GM12864 (cell line): ENCODE results near the gene PLOD3.

Source experiments
- DNase-seq: peaks from one replicate; pipeline ENCODE4 v3.0.0-alpha.2; 2011; ENCODE audit warnings: low read depth
- H3K4me3 ChIP-seq: 2 replicates; pipeline ENCODE4 v1.5.1; 2011; ENCODE audit warnings: mild to moderate bottlenecking, low read depth, low read length, control low read depth
- TF ChIP-seq, protein P1 (sequence below): IDR thresholded peaks from 2 replicates; pipeline ENCODE4 v1.5.1; 2011; ENCODE audit warnings: low read depth, mild to moderate bottlenecking, moderate library complexity, low read length, control low read depth, inconsistent platforms; ENCODE audit errors: missing control alignments

Gene PLOD3

GRCh38 chr7:101186844-101187428, 30.4 kb downstream of the PLOD3 start:
- TF ChIP-seq, protein P1, sequence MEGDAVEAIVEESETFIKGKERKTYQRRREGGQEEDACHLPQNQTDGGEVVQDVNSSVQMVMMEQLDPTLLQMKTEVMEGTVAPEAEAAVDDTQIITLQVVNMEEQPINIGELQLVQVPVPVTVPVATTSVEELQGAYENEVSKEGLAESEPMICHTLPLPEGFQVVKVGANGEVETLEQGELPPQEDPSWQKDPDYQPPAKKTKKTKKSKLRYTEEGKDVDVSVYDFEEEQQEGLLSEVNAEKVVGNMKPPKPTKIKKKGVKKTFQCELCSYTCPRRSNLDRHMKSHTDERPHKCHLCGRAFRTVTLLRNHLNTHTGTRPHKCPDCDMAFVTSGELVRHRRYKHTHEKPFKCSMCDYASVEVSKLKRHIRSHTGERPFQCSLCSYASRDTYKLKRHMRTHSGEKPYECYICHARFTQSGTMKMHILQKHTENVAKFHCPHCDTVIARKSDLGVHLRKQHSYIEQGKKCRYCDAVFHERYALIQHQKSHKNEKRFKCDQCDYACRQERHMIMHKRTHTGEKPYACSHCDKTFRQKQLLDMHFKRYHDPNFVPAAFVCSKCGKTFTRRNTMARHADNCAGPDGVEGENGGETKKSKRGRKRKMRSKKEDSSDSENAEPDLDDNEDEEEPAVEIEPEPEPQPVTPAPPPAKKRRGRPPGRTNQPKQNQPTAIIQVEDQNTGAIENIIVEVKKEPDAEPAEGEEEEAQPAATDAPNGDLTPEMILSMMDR, result no peak
- no peak overlapping the region for H3K4me3 ChIP-seq
- DNase-seq, result no peak

DNA sequence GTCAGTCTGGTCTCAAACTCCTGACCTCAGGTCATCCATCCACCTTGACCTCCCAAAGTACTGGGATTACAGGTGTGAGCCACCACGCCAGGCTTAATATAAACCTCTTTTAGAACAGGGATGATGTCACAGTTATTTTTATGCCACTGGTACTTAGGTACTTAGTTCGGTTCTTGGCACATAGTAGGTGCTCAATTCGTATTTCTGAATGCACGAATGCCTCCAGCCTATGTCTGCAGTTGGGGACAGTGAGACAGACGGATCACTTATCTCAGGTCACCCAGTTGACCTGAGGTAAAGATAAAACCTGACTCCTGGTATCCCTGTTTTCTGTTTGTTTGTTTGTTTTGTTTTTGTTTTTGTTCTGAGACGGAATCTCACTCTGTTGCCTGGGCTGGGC, 31.2 kb downstream of the PLOD3 start:
- TF ChIP-seq, protein P1, result no peak
- DNase-seq, result no peak
- H3K4me3 ChIP-seq, result no peak overlapping the region

GRCh38 chr7:101185258-101185839, 32.0 kb downstream of the PLOD3 start:
- TF ChIP-seq, protein P1, result no peak
- no peak for DNase-seq
- H3K4me3 ChIP-seq, result no peak overlapping the region

GRCh38 chr7:101180130-101180755, 37.1 kb downstream of the PLOD3 start, which contains the start of gene NAT16:
Gene NAT16, minus strand, starts transcription at chr7:101180293. Its CDS starts 5,486 bp downstream, at chr7:101174807.
- H3K4me3 ChIP-seq, result no peak within 1 kb of the TSS
- TF ChIP-seq, protein P1, result no peak
- no peak for DNase-seq

GRCh38 chr7:101179713-101180112, 37.7 kb downstream of the PLOD3 start:
- DNase-seq, result no peak
- no peak overlapping the region for H3K4me3 ChIP-seq
- TF ChIP-seq, protein P1, result no peak

DNA sequence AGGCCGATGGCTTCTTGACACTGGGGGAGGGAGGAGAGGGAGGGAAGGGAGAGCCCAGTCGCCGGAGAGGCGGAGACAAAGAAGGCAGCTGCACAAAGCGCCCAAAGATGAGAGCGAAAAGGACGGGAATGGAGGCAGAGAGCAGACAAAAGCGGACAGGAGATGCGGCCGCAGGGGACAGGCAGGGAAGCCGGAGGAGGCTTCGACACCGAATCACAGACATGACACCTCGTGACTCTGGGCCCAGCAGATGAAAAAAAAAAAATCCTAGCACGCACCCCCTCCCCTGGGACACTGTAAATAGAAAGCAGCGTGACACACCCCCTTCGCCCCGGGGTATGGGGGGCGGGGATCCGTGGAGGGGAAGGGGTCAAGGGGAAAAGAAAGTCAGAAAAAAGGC, 38.3 kb downstream of the PLOD3 start:
- no peak for DNase-seq
- H3K4me3 ChIP-seq, result no peak overlapping the region
- TF ChIP-seq, protein P1, result no peak
